ENCODE data around the gene CDAN1.

CDAN1 gene

DNA sequence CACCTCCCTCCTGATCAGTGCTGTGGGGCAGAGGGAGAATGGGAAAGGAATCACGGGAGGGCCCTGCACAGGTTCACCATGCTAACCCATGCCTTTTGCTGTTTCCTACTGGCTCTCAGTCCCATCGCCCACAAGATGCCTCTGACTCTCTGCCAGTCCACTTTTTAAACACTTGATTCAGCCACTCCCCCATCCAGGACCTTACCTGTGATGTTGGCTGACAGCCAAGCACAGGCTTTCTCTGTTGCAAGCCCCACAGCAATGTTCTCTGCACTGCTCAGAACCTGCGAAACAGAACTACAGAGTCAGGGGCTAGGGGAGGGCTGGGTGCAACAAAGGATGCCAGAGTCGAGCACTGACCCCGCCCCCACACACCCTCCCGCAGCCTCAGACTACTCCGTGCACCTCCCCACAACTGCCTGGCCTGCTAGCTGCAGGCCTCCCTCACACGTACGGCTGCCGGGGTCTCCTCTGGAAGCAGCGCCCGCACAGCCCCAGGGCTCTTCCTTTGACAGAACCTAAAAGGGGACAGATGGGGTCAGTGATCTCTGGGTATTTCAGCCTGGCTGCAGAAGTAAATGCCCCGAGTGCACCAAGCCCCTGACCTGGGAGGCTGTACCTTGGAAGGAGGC is 9.1 kb downstream of the CDAN1 start:
- Histone ChIP-seq H3K36me3 (ENCODE audit: insufficient read depth, low read length) (peaks cover 70% of the 10 kb centered on the region; the same call in 1 of the 2 replicates), H3K4me2 (ENCODE audit: low read depth, low read length, poor library complexity, severe bottlenecking) (no peak overlapping the region), H3K4me3 (ENCODE audit: low read length, poor library complexity, severe bottlenecking) (no peak overlapping the region), H2AFZ (ENCODE audit: low read length) (no peak overlapping the region), H3F3A (ENCODE audit: low read depth) (no peaks in the 10 kb centered on the region), H3K9me2 (replicated peaks; ENCODE audit: low read depth, low read length) (no peaks in the 10 kb centered on the region), H4K20me1 (ENCODE audit: insufficient read depth, low read length, poor library complexity, severe bottlenecking) (no peaks in the 10 kb centered on the region), H3K4me1 (ENCODE audit: insufficient read depth, low read length, poor library complexity, severe bottlenecking) (peaks cover 5% of the 10 kb centered on the region), H3K27me3 (ENCODE audit: insufficient read depth, low read length, poor library complexity, severe bottlenecking) (no peaks in the 10 kb centered on the region), H3K9ac (ENCODE audit: low read depth, low read length, poor library complexity, severe bottlenecking) (no peak overlapping the region), H3K9me3 (ENCODE audit: insufficient read depth, low read depth, low read length) (no peaks in the 10 kb centered on the region), H3K79me2 (ENCODE audit: insufficient read depth, low read length) (no peaks in the 10 kb centered on the region)
- no peak for TF ChIP-seq EZH2phosphoT487 (IDR thresholded peaks at IDR 0.05; ENCODE audit: borderline replicate concordance)
- TF ChIP-seq, protein P1, sequence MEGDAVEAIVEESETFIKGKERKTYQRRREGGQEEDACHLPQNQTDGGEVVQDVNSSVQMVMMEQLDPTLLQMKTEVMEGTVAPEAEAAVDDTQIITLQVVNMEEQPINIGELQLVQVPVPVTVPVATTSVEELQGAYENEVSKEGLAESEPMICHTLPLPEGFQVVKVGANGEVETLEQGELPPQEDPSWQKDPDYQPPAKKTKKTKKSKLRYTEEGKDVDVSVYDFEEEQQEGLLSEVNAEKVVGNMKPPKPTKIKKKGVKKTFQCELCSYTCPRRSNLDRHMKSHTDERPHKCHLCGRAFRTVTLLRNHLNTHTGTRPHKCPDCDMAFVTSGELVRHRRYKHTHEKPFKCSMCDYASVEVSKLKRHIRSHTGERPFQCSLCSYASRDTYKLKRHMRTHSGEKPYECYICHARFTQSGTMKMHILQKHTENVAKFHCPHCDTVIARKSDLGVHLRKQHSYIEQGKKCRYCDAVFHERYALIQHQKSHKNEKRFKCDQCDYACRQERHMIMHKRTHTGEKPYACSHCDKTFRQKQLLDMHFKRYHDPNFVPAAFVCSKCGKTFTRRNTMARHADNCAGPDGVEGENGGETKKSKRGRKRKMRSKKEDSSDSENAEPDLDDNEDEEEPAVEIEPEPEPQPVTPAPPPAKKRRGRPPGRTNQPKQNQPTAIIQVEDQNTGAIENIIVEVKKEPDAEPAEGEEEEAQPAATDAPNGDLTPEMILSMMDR (conservative IDR thresholded peaks at IDR 0.05; ENCODE audit: low read length) = no peak

DNA sequence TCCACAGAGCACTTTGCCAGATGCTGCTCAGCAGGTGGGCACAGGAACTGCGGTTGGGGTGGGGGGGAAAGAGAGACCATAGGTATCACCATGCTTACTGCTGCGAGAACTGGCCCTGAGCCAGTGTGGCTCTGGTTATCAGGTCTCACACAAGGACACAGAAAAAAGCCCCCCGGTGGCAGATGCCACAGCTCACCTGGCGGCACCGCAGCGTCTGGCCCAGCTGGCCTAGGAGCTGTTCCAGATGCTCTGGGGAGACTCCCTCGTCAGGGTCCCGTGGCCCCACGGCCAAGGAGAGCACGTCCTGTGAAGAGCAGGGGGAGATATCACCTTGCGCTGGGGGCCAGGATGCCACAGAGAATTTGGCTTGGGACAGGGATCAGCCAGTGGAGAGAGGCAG is 10.8 kb downstream of the CDAN1 start:
- Histone ChIP-seq H3K4me3 (ENCODE audit: low read length, poor library complexity, severe bottlenecking) (no peak overlapping the region), H3K4me2 (ENCODE audit: low read depth, low read length, poor library complexity, severe bottlenecking) (no peak overlapping the region), H3K9ac (ENCODE audit: low read depth, low read length, poor library complexity, severe bottlenecking) (no peak overlapping the region), H2AFZ (ENCODE audit: low read length) (no peak overlapping the region), H3K9me2 (replicated peaks; ENCODE audit: low read depth, low read length) (no peaks in the 10 kb centered on the region), H4K20me1 (ENCODE audit: insufficient read depth, low read length, poor library complexity, severe bottlenecking) (no peaks in the 10 kb centered on the region), H3K36me3 (ENCODE audit: insufficient read depth, low read length) (peaks cover 73% of the 10 kb centered on the region), H3K4me1 (ENCODE audit: insufficient read depth, low read length, poor library complexity, severe bottlenecking) (peaks cover 5% of the 10 kb centered on the region), H3F3A (ENCODE audit: low read depth) (no peaks in the 10 kb centered on the region), H3K9me3 (ENCODE audit: insufficient read depth, low read depth, low read length) (no peaks in the 10 kb centered on the region), H3K79me2 (ENCODE audit: insufficient read depth, low read length) (no peaks in the 10 kb centered on the region), H3K27me3 (ENCODE audit: insufficient read depth, low read length, poor library complexity, severe bottlenecking) (no peaks in the 10 kb centered on the region)
- TF ChIP-seq, protein P1 (conservative IDR thresholded peaks at IDR 0.05; ENCODE audit: low read length) = no peak
- no peak for TF ChIP-seq EZH2phosphoT487 (IDR thresholded peaks at IDR 0.05; ENCODE audit: borderline replicate concordance)

- Histone ChIP-seq H4K20me1 (ENCODE audit: insufficient read depth, low read length, poor library complexity, severe bottlenecking) (no peaks in the 10 kb centered on the region), H3K27me3 (ENCODE audit: insufficient read depth, low read length, poor library complexity, severe bottlenecking) (no peaks in the 10 kb centered on the region), H3F3A (ENCODE audit: low read depth) (no peaks in the 10 kb centered on the region), H3K4me3 (ENCODE audit: low read length, poor library complexity, severe bottlenecking) (no peak overlapping the region), H3K9me3 (ENCODE audit: insufficient read depth, low read depth, low read length) (no peaks in the 10 kb centered on the region), H3K4me2 (ENCODE audit: low read depth, low read length, poor library complexity, severe bottlenecking) (no peak overlapping the region), H3K9me2 (replicated peaks; ENCODE audit: low read depth, low read length) (no peaks in the 10 kb centered on the region), H3K36me3 (ENCODE audit: insufficient read depth, low read length) (peaks cover 80% of the 10 kb centered on the region), H2AFZ (ENCODE audit: low read length) (no peak overlapping the region), H3K79me2 (ENCODE audit: insufficient read depth, low read length) (no peaks in the 10 kb centered on the region), H3K9ac (ENCODE audit: low read depth, low read length, poor library complexity, severe bottlenecking) (no peak overlapping the region), H3K4me1 (ENCODE audit: insufficient read depth, low read length, poor library complexity, severe bottlenecking) (peaks cover 5% of the 10 kb centered on the region)
- TF ChIP-seq, protein P1 (conservative IDR thresholded peaks at IDR 0.05; ENCODE audit: low read length) = no peak
- TF ChIP-seq EZH2phosphoT487 (IDR thresholded peaks at IDR 0.05; ENCODE audit: borderline replicate concordance) = no peak
Observed at GRCh38 chr15:42725331-42725903, 11.5 kb downstream of the CDAN1 start.
